GM18526 (cell line): ENCODE results near the gene RPGRIP1L.

Experiments used
- POLR2A ChIP-seq: IDR thresholded peaks from 3 replicates; pipeline ENCODE4 v1.6.1; 2011; ENCODE audit not compliant: insufficient read length; ENCODE audit errors: extremely low read depth

RPGRIP1L gene

GRCh38 chr16:53680756-53681155 lies 22.9 kb downstream of the RPGRIP1L start:
- no peak for TF ChIP-seq POLR2A

DNA sequence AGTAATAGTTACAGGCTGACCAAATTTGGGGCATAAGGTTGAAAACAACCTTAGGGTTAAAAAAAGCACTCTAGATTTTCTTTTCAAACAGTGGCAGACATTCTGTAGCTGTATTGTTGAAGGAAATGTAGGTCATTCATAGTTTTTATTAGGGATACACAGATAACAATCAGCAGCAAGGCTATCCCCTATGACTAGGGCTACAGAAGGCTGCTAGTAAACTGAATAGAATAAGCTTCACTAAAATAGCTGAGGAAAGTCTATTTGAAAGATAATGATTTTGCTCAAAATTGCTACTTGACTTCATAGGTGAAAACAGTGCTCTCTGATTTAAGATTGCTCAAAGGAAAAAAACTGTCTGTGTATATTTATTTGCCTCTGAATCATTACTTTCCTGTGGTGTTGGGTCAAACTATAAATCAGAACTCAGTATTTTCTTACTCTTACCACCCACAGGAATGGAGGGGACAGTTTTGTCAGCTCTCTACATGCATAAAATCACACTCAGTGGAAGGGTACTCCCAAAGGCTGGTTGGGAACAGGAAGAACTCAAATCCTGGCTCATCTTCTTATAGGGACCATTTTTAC lies 24.8 kb downstream of the RPGRIP1L start:
- no peak for TF ChIP-seq POLR2A

GRCh38 chr16:53678155-53678554 lies 25.5 kb downstream of the RPGRIP1L start:
- no peak for TF ChIP-seq POLR2A

GRCh38 chr16:53673189-53673588 lies 30.5 kb downstream of the RPGRIP1L start:
- TF ChIP-seq POLR2A = no peak

DNA sequence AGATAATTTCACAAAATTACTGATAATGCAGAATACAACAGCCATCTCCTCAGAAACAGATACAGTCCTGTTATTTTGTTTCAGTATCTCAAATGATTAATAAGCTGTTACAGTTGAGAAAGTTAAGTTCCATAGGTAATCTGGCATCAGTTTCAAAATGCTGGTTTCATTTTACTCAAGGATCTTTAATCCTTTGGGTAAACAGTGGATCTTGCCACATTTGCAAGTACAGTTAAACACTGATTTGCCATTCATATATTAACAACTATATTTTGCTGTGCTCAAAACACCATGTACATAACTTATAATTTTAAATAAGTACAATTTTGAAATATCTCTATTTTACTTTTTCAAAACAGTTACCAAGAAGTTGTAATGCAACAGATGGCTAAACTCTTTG lies 31.2 kb downstream of the RPGRIP1L start:
- TF ChIP-seq POLR2A = no peak

DNA sequence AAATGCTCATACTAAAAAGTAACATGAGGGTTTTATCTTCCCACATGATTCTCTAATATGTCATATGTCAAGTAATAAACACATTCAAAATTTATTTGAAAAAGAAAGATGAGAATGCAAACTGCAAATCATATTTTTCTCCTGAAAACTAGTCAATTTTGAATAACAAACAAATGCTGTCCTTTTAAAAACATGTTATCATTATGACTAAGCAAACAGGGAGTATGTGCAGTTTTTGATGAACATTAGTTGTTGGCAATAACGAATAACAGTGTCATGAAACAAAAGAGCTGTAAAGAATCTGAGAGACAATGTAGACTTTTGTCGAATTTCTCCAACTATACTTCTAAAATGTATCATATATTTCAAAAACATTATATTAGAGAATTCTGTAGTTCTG lies 34.8 kb downstream of the RPGRIP1L start:
- no peak for TF ChIP-seq POLR2A

DNA sequence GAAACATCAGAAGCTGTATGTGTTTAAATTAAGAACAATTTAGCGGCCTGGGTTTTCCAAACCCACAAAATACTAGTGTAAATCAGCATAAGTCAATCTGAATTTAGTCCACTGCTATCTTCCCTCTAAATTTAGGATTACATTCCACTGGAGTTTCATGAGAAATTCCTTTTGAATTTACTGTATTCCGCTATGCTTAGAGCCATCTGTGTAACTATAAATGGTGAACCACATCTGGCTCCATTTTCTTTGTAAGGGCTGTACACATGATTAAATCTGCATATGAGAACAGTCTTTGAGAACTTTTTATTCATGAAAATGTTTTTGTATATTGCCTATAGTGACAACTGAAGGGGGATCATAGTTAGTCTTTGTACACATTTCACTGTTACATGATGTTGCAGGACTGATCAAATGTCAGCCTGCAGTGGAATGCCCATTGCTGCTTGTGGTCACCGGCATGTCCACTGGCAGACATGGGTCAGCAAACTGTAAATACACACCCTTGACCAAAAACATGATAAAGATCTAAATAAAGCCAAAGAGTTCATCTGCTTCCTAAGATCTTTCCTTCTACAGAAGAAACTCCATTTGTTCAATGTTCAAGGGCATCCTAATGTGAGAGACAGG lies 36.8 kb downstream of the RPGRIP1L start:
- TF ChIP-seq POLR2A = no peak

DNA sequence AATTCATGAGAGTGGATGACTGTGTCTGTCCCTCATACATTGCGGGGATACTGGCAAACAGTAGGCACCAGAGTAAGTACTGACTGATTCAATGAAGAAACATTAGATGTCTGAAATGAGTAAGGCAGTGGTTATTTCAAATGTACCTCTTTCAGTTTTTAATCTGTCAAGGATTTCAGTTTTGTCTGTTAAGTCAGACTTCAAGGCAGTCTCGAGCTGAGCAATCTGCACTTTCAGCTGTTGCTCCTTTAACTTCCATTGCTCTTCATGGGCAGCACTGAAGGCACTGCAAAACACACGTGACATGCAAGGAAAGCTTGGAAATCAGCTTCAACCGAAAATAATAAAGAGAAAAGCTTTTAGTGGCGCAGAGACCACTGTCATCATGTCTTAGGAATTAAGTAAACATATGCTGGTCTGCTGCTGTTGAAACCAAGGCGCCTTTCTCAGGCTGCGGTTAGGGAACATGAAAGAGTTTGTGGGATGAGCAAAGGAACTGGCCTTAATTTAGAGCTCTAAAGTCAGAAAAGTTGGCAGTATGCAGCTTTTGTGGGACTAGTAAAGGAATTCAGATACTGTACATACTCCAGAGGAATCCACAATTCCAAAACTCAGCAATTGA lies 38.8 kb downstream of the RPGRIP1L start:
- TF ChIP-seq POLR2A = no peak

DNA sequence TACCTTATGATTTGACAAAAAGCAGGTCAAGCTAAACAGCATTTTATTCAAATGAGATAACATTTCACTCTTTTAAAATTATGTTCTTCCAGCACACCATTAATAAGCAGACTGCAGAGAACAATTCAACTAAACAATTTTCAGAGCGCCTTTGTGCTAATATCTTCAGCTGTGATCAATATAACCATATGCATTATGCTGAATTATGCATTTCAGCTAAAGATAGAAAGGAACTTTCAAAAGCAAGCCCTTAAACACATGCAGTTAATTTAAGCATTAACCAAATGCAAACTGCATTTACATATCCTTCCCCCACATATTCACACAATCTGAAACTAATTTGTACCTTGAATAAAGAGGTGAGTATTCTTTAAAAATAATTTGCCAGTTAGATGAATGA lies 41.6 kb downstream of the RPGRIP1L start:
- TF ChIP-seq POLR2A = no peak

DNA sequence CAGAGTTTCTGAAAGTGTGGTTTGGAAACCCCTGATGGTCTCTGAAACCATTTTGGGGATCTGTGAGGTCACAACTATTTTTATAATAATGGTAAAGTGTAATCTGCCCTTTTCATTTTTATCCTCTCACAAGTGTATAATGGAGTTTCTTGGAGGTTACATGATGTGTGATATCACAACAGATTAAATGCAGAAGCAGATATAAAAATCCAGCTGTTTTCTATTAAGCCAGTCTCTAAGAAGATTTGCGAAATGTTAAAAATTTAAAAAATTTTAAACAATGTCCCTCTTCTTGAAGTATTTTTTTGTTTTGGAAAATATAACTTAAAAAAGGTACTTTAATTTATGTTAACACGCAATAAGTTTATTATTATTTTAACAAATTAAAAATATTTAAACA lies 48.7 kb downstream of the RPGRIP1L start:
- no peak for TF ChIP-seq POLR2A

DNA sequence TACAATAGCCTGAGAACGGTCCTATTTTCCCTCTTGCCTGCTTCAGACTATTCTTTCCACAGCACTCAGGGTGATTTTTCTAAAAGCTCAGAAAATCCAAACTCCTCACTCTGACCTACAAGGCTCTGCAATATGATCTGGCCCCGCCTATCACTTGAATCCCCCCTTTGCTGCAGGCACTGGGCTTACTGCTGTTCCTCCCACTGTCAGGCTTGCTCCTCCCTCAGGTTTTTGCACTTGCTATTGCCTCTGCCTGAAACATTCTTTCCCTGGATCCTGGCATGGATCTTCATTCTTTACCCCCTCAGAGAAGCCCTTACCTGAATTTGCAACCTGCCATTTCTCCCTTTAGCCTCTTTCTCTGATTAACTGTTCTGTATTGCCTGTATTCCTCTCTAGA lies 52.3 kb downstream of the RPGRIP1L start:
- TF ChIP-seq POLR2A = no peak

DNA sequence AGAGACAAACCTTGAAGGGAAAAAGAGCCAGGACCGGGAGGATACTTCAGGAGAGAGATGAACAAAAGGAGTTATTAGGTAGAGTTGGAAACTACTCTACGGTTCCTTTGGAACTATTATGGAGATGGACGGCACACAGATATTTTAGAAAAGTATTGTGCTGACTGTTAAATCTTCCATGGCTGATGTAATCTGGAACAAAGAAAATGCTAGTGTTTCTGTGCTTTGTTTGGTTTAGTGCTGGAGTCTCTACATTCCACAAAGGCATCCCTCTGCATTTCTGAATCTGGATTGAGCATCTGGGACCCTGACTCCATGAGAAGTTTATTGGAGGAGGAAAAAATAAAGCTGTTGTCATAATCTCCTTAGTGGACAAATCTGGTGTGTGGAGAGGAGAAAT lies 57.2 kb downstream of the RPGRIP1L start:
- no peak for TF ChIP-seq POLR2A

- no peak for TF ChIP-seq POLR2A
Observed at GRCh38 chr16:53643474-53643873, 60.2 kb downstream of the RPGRIP1L start.

DNA sequence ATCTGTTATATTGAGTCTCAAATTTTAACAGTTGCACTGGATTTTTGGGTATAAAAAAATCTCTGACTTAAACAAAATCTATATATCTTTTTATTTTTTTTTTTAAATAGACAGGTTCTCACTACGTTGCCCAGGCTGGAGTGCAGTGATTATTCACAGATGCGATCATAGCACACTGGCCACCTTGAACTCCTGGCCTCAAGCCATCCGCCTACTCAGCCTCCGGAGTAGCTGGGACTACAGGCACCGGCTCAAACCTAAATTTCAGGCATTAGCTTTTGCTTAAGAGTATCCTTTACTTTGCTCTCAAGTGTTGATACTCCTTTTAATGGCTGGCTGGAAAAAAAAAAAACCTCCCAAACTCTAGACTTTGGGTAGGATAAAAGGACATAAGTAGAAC lies 61.6 kb downstream of the RPGRIP1L start:
- TF ChIP-seq POLR2A = no peak

DNA sequence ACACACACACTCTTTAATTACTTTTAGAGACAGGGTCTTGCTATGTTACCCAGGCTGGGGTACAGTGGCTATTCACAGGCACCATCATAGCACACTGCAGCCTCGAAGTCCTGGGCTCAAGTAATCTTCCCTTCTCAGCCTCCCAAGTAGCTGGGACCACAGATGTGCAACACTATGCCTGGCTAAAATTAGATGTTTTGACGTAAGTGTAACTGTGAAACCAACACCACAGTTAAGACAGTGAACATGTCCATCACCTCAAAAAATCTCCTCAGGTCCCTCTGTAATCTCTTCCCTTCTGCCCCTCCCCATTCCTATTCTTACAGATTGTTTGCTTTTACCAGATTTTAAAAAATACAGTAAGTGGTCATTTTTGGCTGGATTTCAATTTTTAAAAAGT lies 66.7 kb downstream of the RPGRIP1L start:
- TF ChIP-seq POLR2A = no peak

DNA sequence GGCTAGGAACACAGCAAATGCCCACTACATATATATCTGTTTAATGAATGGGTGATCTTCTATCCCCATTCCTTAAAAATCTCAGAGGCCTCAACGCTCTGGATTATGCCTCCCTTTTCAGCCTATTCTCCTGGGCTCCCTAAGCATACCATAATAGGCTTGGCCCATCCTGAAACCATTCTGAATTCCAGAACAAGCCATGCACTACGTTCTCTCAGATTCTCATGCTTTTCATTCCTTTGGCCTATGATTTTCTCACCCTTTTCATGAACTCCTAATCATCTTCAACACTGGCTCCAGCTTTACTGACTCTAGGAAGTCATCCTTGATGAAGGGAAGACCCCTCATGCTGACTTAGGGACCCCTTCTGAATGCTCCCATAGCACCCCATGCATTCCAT lies 71.1 kb downstream of the RPGRIP1L start:
- TF ChIP-seq POLR2A = no peak

DNA sequence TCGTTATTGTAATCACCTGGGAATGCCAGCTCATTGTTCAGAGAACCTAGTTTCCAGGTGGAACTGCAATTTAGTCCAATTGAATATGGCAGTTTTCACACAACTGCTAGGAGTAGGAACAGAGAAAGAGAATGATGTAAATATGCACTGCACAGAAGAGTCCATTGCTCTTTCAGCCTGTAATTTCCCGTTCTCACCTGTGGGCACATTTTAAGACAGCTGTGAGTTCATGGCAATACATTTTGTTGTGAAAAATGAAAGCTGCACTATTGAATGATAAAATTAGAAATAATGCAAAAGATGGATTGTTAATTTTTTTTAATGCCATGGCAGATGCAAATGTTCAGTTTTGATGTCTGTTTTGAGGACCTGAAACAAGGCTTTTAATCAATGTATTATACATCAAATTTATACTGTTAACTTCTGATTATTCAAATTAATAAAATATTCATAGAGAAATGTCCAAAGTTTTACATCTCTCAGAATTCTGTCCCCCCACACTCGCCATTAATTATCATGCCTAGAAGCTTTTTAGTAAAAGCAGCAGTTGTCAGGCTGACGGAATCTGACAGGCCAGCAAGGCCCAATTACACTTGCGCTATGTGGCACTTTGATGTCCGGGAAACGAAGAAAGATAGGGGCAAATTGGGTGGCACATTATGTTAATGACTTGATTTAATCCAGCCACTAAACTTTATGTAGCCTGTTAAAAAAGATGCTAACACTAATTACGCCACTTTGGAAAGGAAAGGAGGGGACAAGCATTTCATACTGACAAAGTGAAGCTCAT lies 72.2 kb downstream of the RPGRIP1L start:
- TF ChIP-seq POLR2A = no peak
